HepG2 (cell line): ENCODE measurements around the gene PFKFB4. TPM values are rescaled to one million over a fixed set of nuclear protein-coding genes. Genes with fewer than 3 reads are reported as not detected.

ENCODE experiments used
- ARHGAP35 ChIP-seq: sonication (generic); formaldehyde crosslinking; IDR thresholded peaks from 2 replicates; pipeline ENCODE4 v1.9.0; 2022; ENCODE audit warnings: mild to moderate bottlenecking, inconsistent platforms, moderate library complexity, missing genetic modification reagents, borderline replicate concordance
- DMAP1 ChIP-seq: IDR thresholded peaks from 2 replicates; pipeline ENCODE4 v1.6.1; 2016
- GABPB1 ChIP-seq: IDR thresholded peaks from 2 replicates; pipeline ENCODE4 v1.6.1; 2016; ENCODE audit warnings: mild to moderate bottlenecking, missing genetic modification reagents, moderate library complexity, missing compliant biosample characterization
- HMG20A ChIP-seq: IDR thresholded peaks from 2 replicates; pipeline ENCODE4 v1.6.1; 2016; ENCODE audit warnings: borderline replicate concordance
- HNF4G ChIP-seq, 2 experiments: sonication (generic) in 1 of 2; formaldehyde crosslinking in 1 of 2; IDR thresholded peaks; 2 replicates each; pipeline versions ENCODE4 v1.4.0 to v1.6.1; 2011 to 2020; ENCODE audit warnings: borderline replicate concordance in 2 of 2, low read depth in 2 of 2, mild to moderate bottlenecking in 2 of 2, low read length in 1 of 2, missing genetic modification reagents in 1 of 2, moderate library complexity in 1 of 2
- KDM3A ChIP-seq: IDR thresholded peaks from 2 replicates; pipeline ENCODE4 v1.6.1; 2018; ENCODE audit warnings: low read depth, missing compliant biosample characterization
- MIER3 ChIP-seq: IDR thresholded peaks from 2 replicates; pipeline ENCODE4 v1.6.1; 2016; ENCODE audit warnings: missing compliant biosample characterization, borderline replicate concordance
- PPARG ChIP-seq: conservative IDR thresholded peaks from 2 replicates; pipeline ENCODE4 v1.6.1; 2016; ENCODE audit warnings: missing biosample characterization, missing genetic modification reagents
- TBX2 ChIP-seq: sonication (generic); formaldehyde crosslinking; IDR thresholded peaks from 2 replicates; pipeline ENCODE4 v1.5.0; 2020; ENCODE audit warnings: missing genetic modification reagents, mild to moderate bottlenecking, borderline replicate concordance
- YEATS2 ChIP-seq: sonication (generic); formaldehyde crosslinking; IDR thresholded peaks from 2 replicates; pipeline ENCODE4 v1.4.0; 2020; ENCODE audit warnings: missing genetic modification reagents, borderline replicate concordance
- ZNF143 ChIP-seq: sonication (generic); formaldehyde crosslinking; IDR thresholded peaks from 2 replicates; pipeline ENCODE4 v1.4.0; 2020; ENCODE audit warnings: missing genetic modification reagents
- ZNF674 ChIP-seq: sonication (generic); formaldehyde crosslinking; IDR thresholded peaks from 2 replicates; pipeline ENCODE4 v1.5.0; 2020; ENCODE audit warnings: low read depth, mild to moderate bottlenecking, missing genetic modification reagents
- ZNF841 ChIP-seq: sonication (generic); formaldehyde crosslinking; IDR thresholded peaks from 2 replicates; pipeline ENCODE4 v1.8.1; 2023; ENCODE audit warnings: missing genetic modification reagents, borderline replicate concordance
- polyA plus RNA-seq, 8 experiments: library from polyadenylated mRNA; depleted of rRNA in 3 of 8; stranded (reverse) in 7 of 8; unstranded in 1 of 8; fragments of >200 nt; fragmentation: Illumina TruSeq in 4 of 8; extraction: Trizol in 4 of 8; gene quantifications; 2 replicates each; pipeline versions ENCODE4 v1.2.1 to v1.2.3, GENCODE V29; 2011 to 2016; ENCODE audit warnings: low read depth in 4 of 8, missing spikeins in 1 of 8, mixed read lengths in 1 of 8; ENCODE audit not compliant: insufficient read depth in 1 of 8
- total RNA-seq, 5 experiments: library from RNA; depleted of rRNA; stranded (reverse); fragments of >200 nt; fragmentation: Illumina TruSeq; extraction: Trizol; gene quantifications; 2 replicates each; pipeline ENCODE4 v1.2.3, GENCODE V29; 2016; ENCODE audit warnings: low read depth in 1 of 5
- TF ChIP-seq, protein P1 (sequence below): sonication (generic); formaldehyde crosslinking; IDR thresholded peaks from 2 replicates; pipeline ENCODE4 v1.4.0; 2020; ENCODE audit warnings: missing genetic modification reagents, mild to moderate bottlenecking, borderline replicate concordance
- TF ChIP-seq, protein P2 (sequence below): IDR thresholded peaks from 2 replicates; pipeline ENCODE4 v1.4.0; 2020; ENCODE audit warnings: mild to moderate bottlenecking, missing genetic modification reagents
- TF ChIP-seq, protein P3 (sequence below): sonication (generic); formaldehyde crosslinking; IDR thresholded peaks from 2 replicates; pipeline ENCODE4 v1.4.0; 2020; ENCODE audit warnings: missing genetic modification reagents, mild to moderate bottlenecking, borderline replicate concordance
- TF ChIP-seq, protein P4 (sequence below): sonication (generic); formaldehyde crosslinking; conservative IDR thresholded peaks from 2 replicates; pipeline ENCODE4 v1.4.0; 2020; ENCODE audit warnings: mild to moderate bottlenecking, missing genetic modification reagents, moderate library complexity

The PFKFB4 gene
- total and polyA plus RNA-seq, 2 of the 13 experiments (the other 11 are each of a cell fraction or from before 2014, with no cell fraction given) = 7.1 to 103 TPM

DNA sequence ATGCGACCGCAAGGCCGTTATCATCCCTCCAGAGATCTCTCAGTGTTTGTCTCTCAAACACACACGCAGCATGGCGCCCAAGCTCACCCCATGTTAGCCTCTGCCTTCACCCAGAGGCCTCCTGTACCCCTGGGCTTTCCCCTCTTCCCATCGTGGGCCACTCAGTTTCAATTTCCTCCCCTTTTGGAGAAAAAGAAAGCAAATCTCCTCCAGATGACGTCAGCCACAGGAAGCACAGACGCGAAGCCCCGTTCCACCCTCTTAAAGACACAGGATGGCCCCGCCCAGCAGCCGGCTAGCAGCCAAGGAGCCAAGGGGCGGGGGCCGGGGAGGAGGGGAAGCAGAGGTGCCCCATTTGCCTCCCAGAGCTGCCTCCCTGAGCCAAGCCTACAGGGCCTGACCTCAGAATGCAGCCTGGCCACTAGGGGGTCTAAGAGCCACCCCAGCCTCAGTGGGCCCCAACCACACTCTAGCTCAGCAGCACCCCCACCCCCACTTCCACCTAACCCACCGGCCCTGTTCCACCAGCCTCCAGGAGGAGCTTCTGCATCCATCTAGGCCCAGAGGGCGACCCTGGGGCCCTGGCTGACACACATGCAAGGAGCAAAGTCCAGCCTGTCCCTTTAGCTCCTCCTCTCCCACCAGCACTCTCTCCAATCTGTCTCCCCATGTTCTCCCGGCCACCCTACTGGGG is 83.5 kb downstream of the PFKFB4 start (continued):
- TF ChIP-seq, protein P1, sequence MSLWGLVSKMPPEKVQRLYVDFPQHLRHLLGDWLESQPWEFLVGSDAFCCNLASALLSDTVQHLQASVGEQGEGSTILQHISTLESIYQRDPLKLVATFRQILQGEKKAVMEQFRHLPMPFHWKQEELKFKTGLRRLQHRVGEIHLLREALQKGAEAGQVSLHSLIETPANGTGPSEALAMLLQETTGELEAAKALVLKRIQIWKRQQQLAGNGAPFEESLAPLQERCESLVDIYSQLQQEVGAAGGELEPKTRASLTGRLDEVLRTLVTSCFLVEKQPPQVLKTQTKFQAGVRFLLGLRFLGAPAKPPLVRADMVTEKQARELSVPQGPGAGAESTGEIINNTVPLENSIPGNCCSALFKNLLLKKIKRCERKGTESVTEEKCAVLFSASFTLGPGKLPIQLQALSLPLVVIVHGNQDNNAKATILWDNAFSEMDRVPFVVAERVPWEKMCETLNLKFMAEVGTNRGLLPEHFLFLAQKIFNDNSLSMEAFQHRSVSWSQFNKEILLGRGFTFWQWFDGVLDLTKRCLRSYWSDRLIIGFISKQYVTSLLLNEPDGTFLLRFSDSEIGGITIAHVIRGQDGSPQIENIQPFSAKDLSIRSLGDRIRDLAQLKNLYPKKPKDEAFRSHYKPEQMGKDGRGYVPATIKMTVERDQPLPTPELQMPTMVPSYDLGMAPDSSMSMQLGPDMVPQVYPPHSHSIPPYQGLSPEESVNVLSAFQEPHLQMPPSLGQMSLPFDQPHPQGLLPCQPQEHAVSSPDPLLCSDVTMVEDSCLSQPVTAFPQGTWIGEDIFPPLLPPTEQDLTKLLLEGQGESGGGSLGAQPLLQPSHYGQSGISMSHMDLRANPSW (CRISPR knock-in tag) = peak; percentile 71; the same call in 1 of the 2 replicates
- TF ChIP-seq ARHGAP35 (CRISPR knock-in tag) (peak; percentile 71; the same call in 1 of the 2 replicates), TBX2 (CRISPR knock-in tag) (peak; percentile 79), ZNF841 (CRISPR knock-in tag) (no peak), DMAP1 (CRISPR knock-in tag) (peak; percentile 93; the same call in 1 of the 2 replicates), YEATS2 (peak; percentile 61; the same call in 1 of the 2 replicates), ZNF674 (CRISPR knock-in tag) (no peak), HMG20A (CRISPR knock-in tag) (peak; percentile 22; the same call in 1 of the 2 replicates), KDM3A (CRISPR knock-in tag) (peak; percentile 68; the same call in 1 of the 2 replicates), ZNF143 (peak; percentile 32; the same call in 1 of the 2 replicates), PPARG (CRISPR knock-in tag) (0 out of 2 replicates have a peak, but pooled peaks have one; percentile 23), GABPB1 (CRISPR knock-in tag) (peak; percentile 71), MIER3 (CRISPR knock-in tag) (peak; percentile 67), HNF4G (IDR thresholded peaks at IDR 0.05; ENCODE audit: borderline replicate concordance, low read depth, low read length) (peak; percentile 96), HNF4G (CRISPR knock-in tag; IDR thresholded peaks at IDR 0.05; ENCODE audit: borderline replicate concordance, low read depth) (peak; percentile 95)
- TF ChIP-seq, protein P2, sequence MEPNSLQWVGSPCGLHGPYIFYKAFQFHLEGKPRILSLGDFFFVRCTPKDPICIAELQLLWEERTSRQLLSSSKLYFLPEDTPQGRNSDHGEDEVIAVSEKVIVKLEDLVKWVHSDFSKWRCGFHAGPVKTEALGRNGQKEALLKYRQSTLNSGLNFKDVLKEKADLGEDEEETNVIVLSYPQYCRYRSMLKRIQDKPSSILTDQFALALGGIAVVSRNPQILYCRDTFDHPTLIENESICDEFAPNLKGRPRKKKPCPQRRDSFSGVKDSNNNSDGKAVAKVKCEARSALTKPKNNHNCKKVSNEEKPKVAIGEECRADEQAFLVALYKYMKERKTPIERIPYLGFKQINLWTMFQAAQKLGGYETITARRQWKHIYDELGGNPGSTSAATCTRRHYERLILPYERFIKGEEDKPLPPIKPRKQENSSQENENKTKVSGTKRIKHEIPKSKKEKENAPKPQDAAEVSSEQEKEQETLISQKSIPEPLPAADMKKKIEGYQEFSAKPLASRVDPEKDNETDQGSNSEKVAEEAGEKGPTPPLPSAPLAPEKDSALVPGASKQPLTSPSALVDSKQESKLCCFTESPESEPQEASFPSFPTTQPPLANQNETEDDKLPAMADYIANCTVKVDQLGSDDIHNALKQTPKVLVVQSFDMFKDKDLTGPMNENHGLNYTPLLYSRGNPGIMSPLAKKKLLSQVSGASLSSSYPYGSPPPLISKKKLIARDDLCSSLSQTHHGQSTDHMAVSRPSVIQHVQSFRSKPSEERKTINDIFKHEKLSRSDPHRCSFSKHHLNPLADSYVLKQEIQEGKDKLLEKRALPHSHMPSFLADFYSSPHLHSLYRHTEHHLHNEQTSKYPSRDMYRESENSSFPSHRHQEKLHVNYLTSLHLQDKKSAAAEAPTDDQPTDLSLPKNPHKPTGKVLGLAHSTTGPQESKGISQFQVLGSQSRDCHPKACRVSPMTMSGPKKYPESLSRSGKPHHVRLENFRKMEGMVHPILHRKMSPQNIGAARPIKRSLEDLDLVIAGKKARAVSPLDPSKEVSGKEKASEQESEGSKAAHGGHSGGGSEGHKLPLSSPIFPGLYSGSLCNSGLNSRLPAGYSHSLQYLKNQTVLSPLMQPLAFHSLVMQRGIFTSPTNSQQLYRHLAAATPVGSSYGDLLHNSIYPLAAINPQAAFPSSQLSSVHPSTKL (CRISPR knock-in tag) = peak; percentile 63
- TF ChIP-seq, protein P3, sequence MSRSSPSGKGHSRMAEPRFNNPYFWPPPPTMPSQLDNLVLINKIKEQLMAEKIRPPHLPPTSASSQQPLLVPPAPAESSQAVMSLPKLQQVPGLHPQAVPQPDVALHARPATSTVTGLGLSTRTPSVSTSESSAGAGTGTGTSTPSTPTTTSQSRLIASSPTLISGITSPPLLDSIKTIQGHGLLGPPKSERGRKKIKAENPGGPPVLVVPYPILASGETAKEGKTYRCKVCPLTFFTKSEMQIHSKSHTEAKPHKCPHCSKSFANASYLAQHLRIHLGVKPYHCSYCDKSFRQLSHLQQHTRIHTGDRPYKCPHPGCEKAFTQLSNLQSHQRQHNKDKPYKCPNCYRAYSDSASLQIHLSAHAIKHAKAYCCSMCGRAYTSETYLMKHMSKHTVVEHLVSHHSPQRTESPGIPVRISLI (CRISPR knock-in tag) = peak; percentile 20; the same call in 1 of the 2 replicates
- TF ChIP-seq, protein P4, sequence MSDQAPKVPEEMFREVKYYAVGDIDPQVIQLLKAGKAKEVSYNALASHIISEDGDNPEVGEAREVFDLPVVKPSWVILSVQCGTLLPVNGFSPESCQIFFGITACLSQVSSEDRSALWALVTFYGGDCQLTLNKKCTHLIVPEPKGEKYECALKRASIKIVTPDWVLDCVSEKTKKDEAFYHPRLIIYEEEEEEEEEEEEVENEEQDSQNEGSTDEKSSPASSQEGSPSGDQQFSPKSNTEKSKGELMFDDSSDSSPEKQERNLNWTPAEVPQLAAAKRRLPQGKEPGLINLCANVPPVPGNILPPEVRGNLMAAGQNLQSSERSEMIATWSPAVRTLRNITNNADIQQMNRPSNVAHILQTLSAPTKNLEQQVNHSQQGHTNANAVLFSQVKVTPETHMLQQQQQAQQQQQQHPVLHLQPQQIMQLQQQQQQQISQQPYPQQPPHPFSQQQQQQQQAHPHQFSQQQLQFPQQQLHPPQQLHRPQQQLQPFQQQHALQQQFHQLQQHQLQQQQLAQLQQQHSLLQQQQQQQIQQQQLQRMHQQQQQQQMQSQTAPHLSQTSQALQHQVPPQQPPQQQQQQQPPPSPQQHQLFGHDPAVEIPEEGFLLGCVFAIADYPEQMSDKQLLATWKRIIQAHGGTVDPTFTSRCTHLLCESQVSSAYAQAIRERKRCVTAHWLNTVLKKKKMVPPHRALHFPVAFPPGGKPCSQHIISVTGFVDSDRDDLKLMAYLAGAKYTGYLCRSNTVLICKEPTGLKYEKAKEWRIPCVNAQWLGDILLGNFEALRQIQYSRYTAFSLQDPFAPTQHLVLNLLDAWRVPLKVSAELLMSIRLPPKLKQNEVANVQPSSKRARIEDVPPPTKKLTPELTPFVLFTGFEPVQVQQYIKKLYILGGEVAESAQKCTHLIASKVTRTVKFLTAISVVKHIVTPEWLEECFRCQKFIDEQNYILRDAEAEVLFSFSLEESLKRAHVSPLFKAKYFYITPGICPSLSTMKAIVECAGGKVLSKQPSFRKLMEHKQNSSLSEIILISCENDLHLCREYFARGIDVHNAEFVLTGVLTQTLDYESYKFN (CRISPR knock-in tag) = peak; percentile 97
